GM12878 (cell line): ENCODE measurements around the gene TRAPPC2. TPM values are rescaled to one million over a fixed set of nuclear protein-coding genes. Genes with fewer than 3 reads are reported as not detected.

ENCODE experiments used
- ATAC-seq: fragments of 200-7000 bp; cut with Tn5 transposase; 3 replicates; pipeline ENCODE4 v1.9.1; 2020; ENCODE audit warnings: mild to moderate bottlenecking, moderate library complexity
- BruUV-seq: library from RNA; stranded (reverse); fragments of 400-500 nt; replicated peaks from 2 replicates; lab custom pipeline; 2021; lab: Mats Ljungman, UMichigan
- CTCF ChIA-PET: fragments of 300-600 bp; sonication (Branson Sonifier 250); formaldehyde crosslinking; extraction: SDS; loops from one replicate; lab custom pipeline; 2021; ENCODE audit warnings: inconsistent platforms; lab: Yijun Ruan, JAX
- POLR2A ChIA-PET: fragments of 350-600 bp; formaldehyde crosslinking; extraction: SDS; loops from one replicate; lab custom pipeline; 2021; ENCODE audit warnings: inconsistent platforms; lab: Charles Lee
- RAD21 ChIA-PET: fragments of 300-600 bp; sonication (Branson Sonifier 250); formaldehyde crosslinking; loops from one replicate; lab custom pipeline; 2023; ENCODE audit warnings: antibody characterized with exemption; ENCODE audit not compliant: unreplicated experiment; lab: Charles Lee
- SMC1A ChIA-PET: fragments of 300-600 bp; sonication (Branson Sonifier 250); formaldehyde crosslinking; loops from one replicate; lab custom pipeline; 2023; ENCODE audit not compliant: unreplicated experiment, uncharacterized antibody; lab: Charles Lee
- DNase-seq: peaks from one replicate; pipeline ENCODE4 v3.0.0-alpha.2; 2011; ENCODE audit warnings: low read depth, low spot score
- FAIRE-seq: peaks from 3 replicates; lab custom pipeline; 2011; peaks lifted over from hg19 to GRCh38; lab: Jason Lieb, UNC
- H2AFZ ChIP-seq: 2 replicates; pipeline ENCODE4 v1.6.0; 2011; ENCODE audit warnings: low read depth, low read length, control low read depth; ENCODE audit not compliant: control insufficient read depth
- H3K27ac ChIP-seq: 2 replicates; pipeline ENCODE4 v1.5.1; 2011; ENCODE audit warnings: control low read depth; ENCODE audit not compliant: control insufficient read depth, insufficient read depth
- H3K27me3 ChIP-seq, 2 experiments: replicated peaks in 1 of 2; 2 replicates each; pipeline versions ENCODE4 v1.6.0 to v1.6.1; 2011; ENCODE audit warnings: low read length in 1 of 2; ENCODE audit not compliant: control insufficient read depth in 2 of 2, insufficient read depth in 2 of 2
- H3K36me3 ChIP-seq, 2 experiments: 2 replicates each; pipeline ENCODE4 v1.5.1; 2011; ENCODE audit warnings: low read length in 1 of 2; ENCODE audit not compliant: control insufficient read depth in 2 of 2, insufficient read depth in 2 of 2
- H3K4me1 ChIP-seq: 2 replicates; pipeline ENCODE4 v1.6.1; 2011; ENCODE audit warnings: mild to moderate bottlenecking, low read length, moderate library complexity, mixed read lengths; ENCODE audit not compliant: control insufficient read depth, insufficient read depth
- H3K4me2 ChIP-seq: 2 replicates; pipeline ENCODE4 v1.6.0; 2011; ENCODE audit warnings: control low read depth; ENCODE audit not compliant: control insufficient read depth, insufficient read depth
- H3K4me3 ChIP-seq: fragments of 200-600 bp; sonication (generic); 2 replicates; pipeline ENCODE4 v1.5.1; 2016
- H3K79me2 ChIP-seq: 2 replicates; pipeline ENCODE4 v1.6.0; 2011; ENCODE audit warnings: low read length; ENCODE audit not compliant: control insufficient read depth, insufficient read depth
- H3K9ac ChIP-seq: 2 replicates; pipeline ENCODE4 v1.8.0; 2011; ENCODE audit warnings: low read length, control low read depth, mixed read lengths; ENCODE audit not compliant: control insufficient read depth, insufficient read depth
- H3K9me3 ChIP-seq: replicated peaks from 3 replicates; pipeline ENCODE4 v1.5.1; 2011; ENCODE audit warnings: mild to moderate bottlenecking, low read length; ENCODE audit not compliant: control insufficient read depth, insufficient read depth
- H4K20me1 ChIP-seq: 2 replicates; pipeline ENCODE4 v1.6.0; 2011; ENCODE audit not compliant: control insufficient read depth, insufficient read depth
- CUX1 ChIP-seq: IDR thresholded peaks from 2 replicates; pipeline ENCODE4 v1.6.1; 2012; ENCODE audit warnings: improper control_type of control experiment, low read depth, low read length; ENCODE audit not compliant: insufficient replicate concordance
- NR2C2 ChIP-seq: IDR thresholded peaks from 2 replicates; pipeline ENCODE4 v1.6.1; 2011; ENCODE audit warnings: borderline replicate concordance, low read depth; ENCODE audit not compliant: control insufficient read depth, insufficient read length
- RAD21 ChIP-seq: IDR thresholded peaks from 2 replicates; pipeline ENCODE4 v1.6.1; 2011; ENCODE audit warnings: mild to moderate bottlenecking, low read depth, low read length, moderate library complexity; ENCODE audit not compliant: insufficient read depth
- RFX5 ChIP-seq: IDR thresholded peaks from 2 replicates; pipeline ENCODE4 v1.6.1; 2011; ENCODE audit warnings: low read depth, low read length, improper control_type of control experiment
- USF2 ChIP-seq: IDR thresholded peaks from 2 replicates; pipeline ENCODE4 v1.6.1; 2011; ENCODE audit warnings: low read depth, low read length, improper control_type of control experiment, borderline replicate concordance
- WGBS: methylation state at CpG from one replicate; pipeline ENCODE4 v1.1.6; 2016; ENCODE audit warnings: low lambda C conversion rate; ENCODE audit not compliant: insufficient replicate concordance, insufficient coverage; ENCODE audit errors: missing lambda C conversion rate; 5-methylcytosine and 5-hydroxymethylcytosine counted together
- in situ Hi-C: fragments of 300-500 bp; cut with MboI; formaldehyde crosslinking; loops from 9 replicates; pipeline ENCODE4 v1.14.3; 2018; ENCODE audit warnings: mixed read lengths
- intact Hi-C: fragments of 100-400 bp; cut with micrococcal nuclease; formaldehyde crosslinking; loops from one replicate; pipeline ENCODE4 v1.14.2; 2022; ENCODE audit not compliant: unreplicated experiment
- polyA plus RNA-seq, 11 experiments: library from polyadenylated mRNA; depleted of rRNA in 4 of 11; unstranded in 6 of 11; stranded (reverse) in 5 of 11; fragments of >200 nt; fragmentation: Nextera tagmentation in 4 of 11; fragmentation: Illumina TruSeq in 1 of 11; extraction: Ambion mirVana in 4 of 11; extraction: Trizol in 1 of 11; gene quantifications; 1 replicate in 1 of 11; 2 replicates in 10 of 11; pipeline versions ENCODE4 v1.2.1 to v1.2.3, GENCODE V29; 2011 to 2016; ENCODE audit warnings: inconsistent platforms in 2 of 11, missing spikeins in 2 of 11, low read depth in 1 of 11
- total RNA-seq, 4 experiments: library from RNA; depleted of rRNA in 3 of 4; stranded (reverse); fragments of >200 nt in 3 of 4; fragmentation: Illumina TruSeq in 1 of 4; extraction: Trizol in 1 of 4; gene quantifications; 2 replicates each; pipeline versions ENCODE4 v1.2.1 to v1.2.3, GENCODE V29; 2013 to 2021

TRAPPC2 gene
- total and polyA plus RNA-seq, 10 of the 15 experiments (the other 5 are each of a cell fraction or from before 2014, with no cell fraction given): 12.4 to 28.4 (median 21.3) TPM

- BruUV-seq: no TSS peak
- H3K9ac ChIP-seq: no peak overlapping the region
- ATAC-seq: no peak
- H3K36me3 ChIP-seq: peaks cover 2 to 13% of the 10 kb centered on the region in 2 experiments; a peak in 3 of 4 replicates
- in situ Hi-C loops: no loop called here
- WGBS: 74% methylated on average over 2 of the region's 2 CpGs
- no peaks in the 10 kb centered on the region for H3K27me3 ChIP-seq
- TF ChIP-seq NR2C2: no peak
- TF ChIP-seq CUX1: no peak
- no peak for TF ChIP-seq USF2
- TF ChIP-seq RFX5: no peak
- TF ChIP-seq RAD21: no peak
- no peaks in the 10 kb centered on the region for H3K79me2 ChIP-seq
- POLR2A ChIA-PET: interaction anchor here (1.0 to 1.5 kb wide), 2 partner anchors 11 to 16 kb away, joined by 3 to 7 read pairs; no protein-coding TSS in a partner anchor
- CTCF ChIA-PET: no interaction called here
- H3K9me3 ChIP-seq: no peaks in the 10 kb centered on the region
- FAIRE-seq: no peak
- H3K4me2 ChIP-seq: no peak overlapping the region
- H3K27ac ChIP-seq: no peak overlapping the region
- RAD21 ChIA-PET: interaction anchor here (0.5 to 1.0 kb wide), 2 partner anchors 149 to 241 kb away, joined by 3 to 4 read pairs; no protein-coding TSS in a partner anchor
- H3K4me3 ChIP-seq: no peak overlapping the region
- no peak overlapping the region for H2AFZ ChIP-seq
- SMC1A ChIA-PET: interaction anchor here (1.0 to 1.5 kb wide), 2 partner anchors 10 to 28 kb away, joined by 3 to 5 read pairs; no protein-coding TSS in a partner anchor
- no peaks in the 10 kb centered on the region for H3K4me1 ChIP-seq
- intact Hi-C loops: no loop called here
- H4K20me1 ChIP-seq: no peaks in the 10 kb centered on the region
- no peak for DNase-seq
These were observed 40.3 kb upstream of the TRAPPC2 start for GRCh38 chrX:13774696-13775095.
